ENCODE measurements around the gene ARL15. TPM values are rescaled to one million over a fixed set of nuclear protein-coding genes. Genes with fewer than 3 reads are reported as not detected.

ARL15 gene
- total and polyA plus RNA-seq, 2 of the 8 experiments (the other 6 are each of a cell fraction or from before 2014, with no cell fraction given), result 9.9 to 21.2 TPM

DNA sequence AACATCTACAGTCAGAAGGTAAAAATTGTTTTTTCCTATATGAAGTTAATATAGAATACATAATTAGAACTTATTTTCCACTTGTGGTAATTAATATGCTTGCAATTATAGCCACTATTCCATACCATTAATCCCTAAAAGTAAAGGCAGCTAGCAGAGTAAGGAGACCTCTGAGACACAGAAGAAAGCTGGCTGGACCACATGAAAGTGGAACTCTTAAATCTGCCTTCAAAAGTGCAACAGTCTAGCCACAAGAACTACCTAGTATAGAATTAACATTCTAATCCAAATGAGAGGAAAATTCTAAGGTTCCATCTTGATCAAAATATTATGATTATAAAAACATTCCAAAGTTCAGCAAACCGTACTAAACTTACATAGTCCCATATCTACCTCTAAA, 37.6 kb downstream of the ARL15 start:
- Histone ChIP-seq H3K4ac (replicated peaks; ENCODE audit: insufficient read length, low read depth, low read length) (no peak overlapping the region), H3K23me2 (ENCODE audit: low read depth, low read length) (no peaks in the 10 kb centered on the region), H3K79me2 (ENCODE audit: control insufficient read depth in 1 of 2, insufficient read depth in 2 of 2, low read length in 2 of 2) (peaks cover 0 to 7% of the 10 kb centered on the region in 2 experiments; a peak in 3 of 4 replicates), H2BK12ac (ENCODE audit: low read depth, low read length) (no peak overlapping the region), H2BK5ac (ENCODE audit: low read depth, low read length) (no peak overlapping the region), H3K23ac (ENCODE audit: insufficient read length) (no peak overlapping the region), H3K9me3 (ENCODE audit: insufficient read depth in 2 of 2, low read depth in 1 of 2, low read length in 1 of 2) (no peaks in the 10 kb centered on the region), H3K79me1 (ENCODE audit: low read depth, low read length) (peaks cover 7% of the 10 kb centered on the region), H3K27me3 (replicated peaks in 1 of 4; ENCODE audit: control insufficient read depth in 3 of 4, extremely low read depth in 1 of 4, insufficient read depth in 3 of 4, low read length in 3 of 4) (no peaks in the 10 kb centered on the region), H3K36me3 (ENCODE audit: control insufficient read depth in 2 of 4, insufficient read depth in 4 of 4, low read length in 3 of 4) (no peaks in the 10 kb centered on the region), H3K27ac (ENCODE audit: low read depth, low read length) (no peak overlapping the region), H4K91ac (replicated peaks; ENCODE audit: insufficient read length, low read length) (no peak overlapping the region), H3K4me2 (ENCODE audit: insufficient read depth in 1 of 2, low read depth in 2 of 2, low read length in 2 of 2) (no peak overlapping the region), H3K4me1 (replicated peaks in 1 of 4; ENCODE audit: control insufficient read depth in 3 of 4, insufficient read depth in 4 of 4, low read length in 3 of 4) (peaks cover 0 to 3% (median 0%) of the 10 kb centered on the region in 4 experiments; a peak in 1 of 7 replicates), H4K8ac (ENCODE audit: extremely low read depth, insufficient read depth, low read length) (no peak overlapping the region), H2BK15ac (ENCODE audit: low read length) (no peak overlapping the region), H2AFZ (ENCODE audit: low read length) (no peak overlapping the region), H3K9ac (replicated peaks in 1 of 4; ENCODE audit: extremely low read depth in 1 of 4, low read depth in 3 of 4, low read length in 3 of 4) (no peak overlapping the region), H4K20me1 (replicated peaks in 1 of 2; ENCODE audit: control insufficient read depth in 1 of 2, insufficient read depth in 2 of 2, low read length in 2 of 2) (peaks cover 0 to 2% of the 10 kb centered on the region in 2 experiments), H3K14ac (ENCODE audit: insufficient read length) (no peak overlapping the region), H2AK5ac (ENCODE audit: low read depth, low read length) (no peak overlapping the region), H2BK120ac (replicated peaks; ENCODE audit: low read depth, low read length) (no peak overlapping the region), H2BK20ac (ENCODE audit: low read length) (no peak overlapping the region), H4K5ac (ENCODE audit: insufficient read length, low read depth, low read length) (no peak overlapping the region), H3K18ac (ENCODE audit: extremely low read depth, low read length) (no peak overlapping the region), H3K4me3 (ENCODE audit: extremely low read depth in 1 of 4, insufficient read depth in 2 of 4, low read depth in 3 of 4, low read length in 4 of 4) (no peak overlapping the region), H3K56ac (replicated peaks; ENCODE audit: insufficient read length, low read depth, low read length) (no peak overlapping the region)
- no peak for TF ChIP-seq BACH1 (IDR thresholded peaks at IDR 0.05; ENCODE audit: low read length)
- TF ChIP-seq SP4 (IDR thresholded peaks at IDR 0.05; ENCODE audit: low read length), result no peak
- TF ChIP-seq HDAC2 (IDR thresholded peaks at IDR 0.05; ENCODE audit: borderline replicate concordance in 1 of 2, low read depth in 2 of 2, low read length in 2 of 2), result no peak
- TF ChIP-seq TAF1 (IDR thresholded peaks at IDR 0.05; ENCODE audit: low read depth, low read length), result no peak
- no peak for TF ChIP-seq SRF (IDR thresholded peaks at IDR 0.05; ENCODE audit: low read depth, low read length)
- TF ChIP-seq NANOG (IDR thresholded peaks at IDR 0.05; ENCODE audit: insufficient read depth, low read depth, low read length, poor library complexity, severe bottlenecking), result no peak
- no peak for TF ChIP-seq JUND (IDR thresholded peaks at IDR 0.05; ENCODE audit: low read length)
- WGBS, 2 experiments (ENCODE audit: extremely low coverage in 1 of 2, insufficient coverage in 1 of 2, insufficient read length in 1 of 2, insufficient replicate concordance in 2 of 2, low coverage in 1 of 2, low lambda C conversion rate in 2 of 2, missing lambda C conversion rate in 1 of 2), result 92% methylated on average over 1 of the region's 1 CpG; no CpG with 5 or more reads in 1 of the 2 experiments
- POLR2A ChIA-PET (ENCODE audit: partially characterized antibody), result no interaction called here
- FAIRE-seq (no peak), DNase-seq (ENCODE audit: low read depth in 1 of 2, low spot score in 2 of 2) (no peak)
- CTCF ChIA-PET (ENCODE audit: partially characterized antibody), result no interaction called here

All from H1 (cell line).